Stimulated activated naive CD8-positive, alpha-beta T cell treated with anti-CD3 and anti-CD28 coated beads, Interleukin-15, Interleukin-2, amounts not matched to agents 100 U/mL and 50 U/mL, for 24 hours (primary cell): ENCODE data around the gene FHIT.
"Not testable (repeated sequence)": the region's sequence is repeated elsewhere in the genome, so short reads cannot be mapped to it uniquely, and the experiment has no call there.

ENCODE experiments used
- ATAC-seq: fragments of 150-1000 bp; cut with Tn5 transposase; one replicate; pipeline ENCODE4 v1.10.0; 2021
- DNase-seq: peaks from one replicate; pipeline ENCODE4 v3.0.0; 2021

FHIT gene

GRCh38 chr3:60989626-60990441 lies 261.4 kb downstream of the FHIT start:
- DNase-seq (no peak), ATAC-seq (no peak)

GRCh38 chr3:60987191-60987590 lies 264.1 kb downstream of the FHIT start:
- not testable (repeated sequence) for ATAC-seq, DNase-seq

- DNase-seq: no peak
- no peak for ATAC-seq
Observed at GRCh38 chr3:60986552-60986951, 264.7 kb downstream of the FHIT start.

- ATAC-seq (no peak), DNase-seq (no peak)
Observed at GRCh38 chr3:60983906-60984305, 267.3 kb downstream of the FHIT start.

GRCh38 chr3:60980342-60980692 lies 270.9 kb downstream of the FHIT start:
- DNase-seq (no peak), ATAC-seq (no peak)

GRCh38 chr3:60979461-60980341 lies 271.6 kb downstream of the FHIT start:
- no peak for DNase-seq
- no peak for ATAC-seq

- DNase-seq: no peak
Observed at GRCh38 chr3:60973321-60973720, 277.9 kb downstream of the FHIT start.

GRCh38 chr3:60972599-60972998 lies 278.7 kb downstream of the FHIT start:
- ATAC-seq (no peak), DNase-seq (no peak)

More at GRCh38 chr3:60973321-60973720, 277.9 kb downstream of the FHIT start:
- ATAC-seq: no peak

- no peak for DNase-seq
- ATAC-seq: no peak
Observed at GRCh38 chr3:60970850-60971249, 280.4 kb downstream of the FHIT start.

GRCh38 chr3:60967141-60967540 lies 284.1 kb downstream of the FHIT start:
- DNase-seq (no peak), ATAC-seq (no peak)

GRCh38 chr3:60957541-60957940 lies 293.7 kb downstream of the FHIT start:
- no peak for DNase-seq
- ATAC-seq: no peak

GRCh38 chr3:60956729-60957128 lies 294.5 kb downstream of the FHIT start:
- DNase-seq (no peak), ATAC-seq (no peak)

- ATAC-seq (no peak), DNase-seq (no peak)
Observed at GRCh38 chr3:60955034-60955433, 296.2 kb downstream of the FHIT start.

- DNase-seq (no peak), ATAC-seq (no peak)
Observed at GRCh38 chr3:60954048-60954447, 297.2 kb downstream of the FHIT start.

- DNase-seq (no peak), ATAC-seq (no peak)
Observed at GRCh38 chr3:60953351-60953750, 297.9 kb downstream of the FHIT start.

- ATAC-seq: no peak
- no peak for DNase-seq
Observed at GRCh38 chr3:60952055-60952454, 299.2 kb downstream of the FHIT start.

- ATAC-seq: no peak
- DNase-seq: no peak
Observed at GRCh38 chr3:60949146-60949545, 302.1 kb downstream of the FHIT start.

- no peak for ATAC-seq
- no peak for DNase-seq
Observed at GRCh38 chr3:60948488-60948887, 302.8 kb downstream of the FHIT start.

GRCh38 chr3:60935709-60936108 lies 315.5 kb downstream of the FHIT start:
- ATAC-seq: no peak
- DNase-seq: no peak

- ATAC-seq: no peak
- DNase-seq: no peak
Observed at GRCh38 chr3:60933824-60934223, 317.4 kb downstream of the FHIT start.

- no peak for DNase-seq
- ATAC-seq: peak; percentile 32
Observed at GRCh38 chr3:60932643-60933042, 318.6 kb downstream of the FHIT start.

- DNase-seq: no peak
- no peak for ATAC-seq
Observed at GRCh38 chr3:60932170-60932569, 319.1 kb downstream of the FHIT start.

GRCh38 chr3:60931452-60931851 lies 319.8 kb downstream of the FHIT start:
- ATAC-seq (no peak), DNase-seq (no peak)
